GM21423 (cell line): ENCODE results near the gene COQ5.
A peak's percentile ranks its signal among the peaks of the same experiment; 100 is the strongest.
"Not testable (repeated sequence)": the region's sequence is repeated elsewhere in the genome, so short reads cannot be mapped to it uniquely, and the experiment has no call there.

Source experiments
- ATAC-seq: cut with Tn5 transposase; IDR thresholded peaks from one replicate; pipeline ENCODE4 v1.9.1; 2021; ENCODE audit warnings: mild to moderate bottlenecking, moderate library complexity; ENCODE audit not compliant: unreplicated experiment

COQ5 gene

GRCh38 chr12:120529641-120530417, 871 bp upstream of the COQ5 start:
- ATAC-seq, result no peak

- ATAC-seq, result no peak
Observed at GRCh38 chr12:120522568-120522967, 6.4 kb downstream of the COQ5 start.

- ATAC-seq, result not testable (repeated sequence)
Observed at GRCh38 chr12:120519324-120519723, 9.6 kb downstream of the COQ5 start.

- no peak for ATAC-seq
Observed at GRCh38 chr12:120515496-120515895, 13.5 kb downstream of the COQ5 start.

GRCh38 chr12:120514002-120514401, 15.0 kb downstream of the COQ5 start:
- no peak for ATAC-seq

- ATAC-seq, result no peak
Observed at GRCh38 chr12:120508537-120508936, 20.4 kb downstream of the COQ5 start.

GRCh38 chr12:120504587-120504986, 24.4 kb downstream of the COQ5 start:
- ATAC-seq, result no peak

GRCh38 chr12:120500581-120500980, 28.4 kb downstream of the COQ5 start:
- no peak for ATAC-seq

- no peak for ATAC-seq
Observed at GRCh38 chr12:120498870-120499515, 30.0 kb downstream of the COQ5 start.

GRCh38 chr12:120497524-120498150, 31.3 kb downstream of the COQ5 start:
- ATAC-seq, result no peak

GRCh38 chr12:120496413-120497340, 32.3 kb downstream of the COQ5 start:
- ATAC-seq, result no peak

- ATAC-seq, result peak; percentile 97
Observed at GRCh38 chr12:120495731-120496412, 33.1 kb downstream of the COQ5 start, which contains the start of gene DYNLL1. DYNLL1 (plus strand) TSS chr12:120496113; CDS start chr12:120496422, 309 bp downstream.

GRCh38 chr12:120495186-120495730, 33.7 kb downstream of the COQ5 start:
- no peak for ATAC-seq

GRCh38 chr12:120490833-120491512, 38.0 kb downstream of the COQ5 start:
- no peak for ATAC-seq

- no peak for ATAC-seq
Observed at GRCh38 chr12:120490325-120490724, 38.6 kb downstream of the COQ5 start.

- ATAC-seq, result no peak
Observed at GRCh38 chr12:120489018-120489417, 39.9 kb downstream of the COQ5 start.

- no peak for ATAC-seq
Observed at GRCh38 chr12:120488057-120488640, 40.8 kb downstream of the COQ5 start.

- ATAC-seq, result not testable (repeated sequence)
Observed at GRCh38 chr12:120487552-120487951, 41.4 kb downstream of the COQ5 start.
